HT1080 (cell line): ENCODE measurements around the gene SLC25A18. TPM values are rescaled to one million over a fixed set of nuclear protein-coding genes. Genes with fewer than 3 reads are reported as not detected.
"Not testable (repeated sequence)": the region's sequence is repeated elsewhere in the genome, so short reads cannot be mapped to it uniquely, and the experiment has no call there.

Experiments
- DNase-seq: peaks from one replicate; pipeline ENCODE4 v3.0.0-alpha.2; 2015; ENCODE audit warnings: low read depth
- total RNA-seq: library from RNA; depleted of rRNA; stranded (reverse); fragments of >200 nt; shearing (Covaris generic); gene quantifications from 2 replicates; pipeline ENCODE4 v1.2.3, GENCODE V29; 2014

SLC25A18 gene
- total RNA-seq, 1 experiment from 2014 or later: 0.16 TPM

GRCh38 chr22:17606496-17606895 lies 43.2 kb downstream of the SLC25A18 start:
- no peak for DNase-seq

DNA sequence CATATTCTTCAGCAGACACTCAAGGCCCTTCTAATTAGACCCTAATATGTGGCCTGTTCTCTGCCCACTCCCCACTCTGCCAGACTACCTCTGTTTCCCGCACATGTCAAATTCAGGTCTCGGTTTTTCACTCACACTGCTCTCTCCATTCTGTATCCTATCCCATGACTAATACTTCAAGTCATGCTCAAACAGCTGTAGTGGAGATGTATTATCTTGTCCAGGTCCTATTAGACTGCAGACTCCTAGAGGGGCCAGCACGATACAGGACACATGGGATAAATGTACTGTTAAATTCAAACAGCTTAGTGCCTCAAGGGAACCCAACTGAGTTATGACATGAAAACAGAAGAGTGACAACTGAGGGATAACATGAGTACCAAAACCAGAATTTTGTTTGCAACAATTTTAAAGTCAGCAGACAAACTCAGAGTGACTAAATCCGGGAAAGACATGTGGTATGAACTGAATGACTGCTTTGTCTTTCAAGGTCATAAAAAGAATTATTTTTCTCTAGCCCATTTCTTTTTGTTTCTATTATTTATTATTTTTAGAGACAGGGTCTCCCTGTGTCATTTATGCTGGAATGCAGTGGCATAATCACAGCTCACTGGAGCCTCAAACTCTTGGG lies 44.7 kb downstream of the SLC25A18 start:
- DNase-seq: no peak

GRCh38 chr22:17612057-17612456 lies 48.8 kb downstream of the SLC25A18 start:
- no peak for DNase-seq

DNA sequence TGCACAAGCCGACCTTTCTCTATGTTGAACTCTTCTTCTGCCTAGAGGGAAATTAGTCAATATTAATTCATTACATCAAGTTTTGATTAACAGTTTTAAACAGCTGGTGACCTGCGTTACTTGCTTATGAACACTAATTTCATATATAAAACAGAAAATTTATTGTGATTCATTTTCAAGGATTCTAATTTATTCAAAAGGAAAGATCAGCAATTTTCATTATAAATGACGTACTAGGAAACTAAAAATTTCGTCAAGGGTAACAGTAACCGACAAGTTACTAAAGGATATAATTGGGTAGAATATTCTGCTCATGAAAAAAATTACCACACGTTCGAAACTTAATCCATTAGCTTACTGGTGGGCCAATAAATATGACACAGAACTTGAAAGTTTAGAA lies 50.0 kb downstream of the SLC25A18 start:
- DNase-seq: no peak

- DNase-seq: no peak
Measured at GRCh38 chr22:17627961-17628405, 64.7 kb downstream of the SLC25A18 start.

DNA sequence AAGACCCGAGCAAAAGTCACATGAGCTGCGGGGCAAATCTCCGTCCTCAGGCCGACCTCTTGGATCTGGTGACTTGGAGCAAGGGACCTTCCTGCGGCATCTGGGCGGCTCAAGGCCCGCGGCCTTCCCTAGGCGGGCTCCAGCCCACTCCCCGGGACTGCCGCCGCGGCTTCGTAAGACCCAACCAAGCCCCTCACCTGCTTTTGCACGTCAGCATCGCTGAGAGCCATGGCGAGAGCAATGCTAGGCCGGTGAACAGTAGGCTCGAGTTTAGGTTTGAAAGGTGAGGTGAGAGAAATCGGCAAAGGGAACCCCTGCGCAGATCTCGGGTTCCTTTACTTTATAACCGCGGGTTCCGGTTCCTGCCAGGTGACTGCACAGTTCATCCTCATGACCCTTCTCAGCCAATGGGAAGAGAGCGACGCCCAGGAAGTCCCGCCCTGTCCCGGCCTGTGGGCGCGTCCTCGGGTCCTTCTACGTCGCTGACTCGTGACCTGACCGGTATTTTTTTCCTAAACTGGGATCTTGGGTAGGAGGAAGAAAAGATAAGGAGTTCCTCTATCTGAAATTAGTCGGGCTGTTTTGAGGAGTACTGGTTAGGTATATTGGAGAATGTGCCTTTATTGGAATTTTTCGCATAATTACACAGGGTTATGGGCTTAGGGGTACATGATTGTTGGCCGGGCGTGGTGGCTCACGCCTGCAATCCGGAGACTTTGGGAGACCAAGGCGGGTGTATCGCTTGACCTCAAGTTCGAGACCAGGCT lies 65.3 kb downstream of the SLC25A18 start, which contains the start of gene ATP6V1E1:
Gene ATP6V1E1, minus strand, starts transcription at position 344 of the 767 bp plus-strand sequence. Its CDS starts 114 bp downstream, at position 230.
- DNase-seq: peak; percentile 96

DNA sequence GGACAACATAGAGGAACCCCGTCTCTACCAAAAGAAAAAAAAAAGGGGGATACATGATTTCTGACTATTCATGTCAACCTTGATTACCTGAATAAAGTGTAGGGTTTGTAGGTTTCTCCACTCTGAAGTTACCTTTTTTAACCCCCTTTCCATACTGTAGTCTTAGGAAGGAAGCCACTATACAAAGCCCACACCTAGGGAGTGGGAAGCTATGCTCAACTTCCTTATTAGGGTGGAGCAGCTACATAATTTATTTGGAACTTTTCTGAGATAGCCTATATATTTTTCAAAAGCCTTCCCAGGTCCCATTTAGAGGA lies 65.8 kb downstream of the SLC25A18 start:
- no peak for DNase-seq

GRCh38 chr22:17629641-17630040 lies 66.3 kb downstream of the SLC25A18 start:
- DNase-seq: no peak

GRCh38 chr22:17631076-17631565 lies 67.8 kb downstream of the SLC25A18 start:
- no peak for DNase-seq

GRCh38 chr22:17633217-17633997 lies 70.1 kb downstream of the SLC25A18 start:
- DNase-seq: peak; percentile 77

GRCh38 chr22:17633998-17634323 lies 70.7 kb downstream of the SLC25A18 start:
- no peak for DNase-seq

- DNase-seq: no peak
Measured at GRCh38 chr22:17634696-17635095, 71.4 kb downstream of the SLC25A18 start.

- not testable (repeated sequence) for DNase-seq
Measured at GRCh38 chr22:17636850-17637249, 73.6 kb downstream of the SLC25A18 start.

DNA sequence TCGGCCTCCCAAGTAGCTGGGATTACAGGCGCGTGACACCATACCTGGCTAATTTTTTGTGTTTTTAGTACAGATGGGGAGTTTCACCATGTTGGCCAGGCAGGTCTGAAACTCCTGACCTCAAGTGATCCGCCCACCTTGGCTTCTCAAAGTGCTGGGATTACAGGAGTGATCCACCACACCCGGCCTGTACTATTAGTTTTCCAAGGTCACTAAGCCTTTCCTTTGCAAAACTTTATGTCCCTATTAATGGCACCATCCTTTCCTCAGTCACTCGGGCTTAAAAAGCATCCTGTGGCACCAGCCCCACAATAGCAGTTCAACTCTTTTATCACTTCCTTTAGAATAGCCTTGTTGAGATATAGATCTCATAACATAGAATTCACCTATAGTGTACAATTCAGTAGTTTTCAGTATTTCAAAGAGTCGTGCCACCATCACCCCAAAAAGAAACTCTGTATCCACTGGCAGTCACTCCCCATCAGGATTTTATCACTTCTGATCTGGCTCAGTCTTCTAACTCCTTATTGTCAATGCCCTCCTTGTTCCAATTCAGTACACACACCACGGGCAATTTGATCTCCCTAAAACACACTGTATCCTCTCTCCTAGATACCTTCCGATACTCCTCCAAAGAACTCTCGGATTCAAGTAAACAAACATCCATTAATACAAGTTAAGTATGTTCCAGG lies 74.3 kb downstream of the SLC25A18 start:
- no peak for DNase-seq

DNA sequence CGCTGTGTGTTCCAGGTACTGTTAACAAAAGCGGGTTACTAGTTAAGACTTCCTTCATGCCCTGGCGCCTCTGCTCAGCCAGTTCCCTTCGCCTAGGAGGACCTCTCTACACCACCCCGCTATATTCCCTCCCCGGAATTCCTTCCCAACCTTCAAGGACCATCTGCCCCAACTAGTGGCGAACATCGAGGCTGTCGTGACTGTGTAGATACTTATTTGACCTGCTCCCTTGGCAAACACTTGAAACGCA lies 74.8 kb downstream of the SLC25A18 start:
- no peak for DNase-seq

DNA sequence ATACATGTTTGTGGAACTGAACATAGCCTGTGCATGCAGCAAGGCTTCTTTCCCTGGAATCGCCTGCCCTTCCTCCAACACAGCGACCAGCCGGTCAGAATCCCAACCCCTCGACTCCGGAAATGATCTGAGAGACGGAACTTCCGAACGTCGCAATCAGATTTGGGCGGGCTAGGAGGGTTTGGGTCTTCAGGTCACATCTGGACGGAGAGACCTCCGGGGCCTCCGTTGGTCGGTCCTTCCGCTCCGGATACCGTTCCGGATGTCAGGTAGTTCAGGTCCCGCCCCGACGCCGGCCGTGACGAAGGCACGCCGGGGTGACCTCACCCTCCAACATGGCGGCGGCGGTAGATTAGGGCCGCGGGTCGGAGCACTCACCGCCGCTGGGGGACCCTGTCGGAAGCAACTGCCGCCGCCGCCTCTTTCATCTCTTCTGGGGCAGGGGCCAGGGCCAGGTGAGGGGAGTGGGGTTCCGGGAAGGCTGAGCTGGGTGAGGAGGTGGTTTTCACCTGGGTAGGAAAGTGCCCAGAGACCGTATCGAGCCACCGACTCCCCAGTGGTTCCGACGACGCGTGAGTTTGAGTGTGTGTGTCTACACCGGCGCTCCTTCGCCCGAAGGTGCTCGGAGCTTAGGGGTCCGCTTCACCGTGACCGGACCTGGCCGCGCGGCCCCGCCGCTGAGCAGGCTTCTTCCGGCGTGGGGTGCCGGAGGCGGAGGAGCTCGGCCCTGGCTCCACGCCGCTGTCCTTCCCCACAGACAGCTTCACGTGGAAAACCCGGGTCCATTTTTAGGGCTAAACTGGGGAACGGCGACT lies 75.3 kb downstream of the SLC25A18 start, which contains the start of gene BCL2L13:
Gene BCL2L13, plus strand, starts transcription at position 326 of the 815 bp plus-strand sequence. CDS start 16,955 bp downstream, outside the sequence.
- peak; percentile 94 for DNase-seq

DNA sequence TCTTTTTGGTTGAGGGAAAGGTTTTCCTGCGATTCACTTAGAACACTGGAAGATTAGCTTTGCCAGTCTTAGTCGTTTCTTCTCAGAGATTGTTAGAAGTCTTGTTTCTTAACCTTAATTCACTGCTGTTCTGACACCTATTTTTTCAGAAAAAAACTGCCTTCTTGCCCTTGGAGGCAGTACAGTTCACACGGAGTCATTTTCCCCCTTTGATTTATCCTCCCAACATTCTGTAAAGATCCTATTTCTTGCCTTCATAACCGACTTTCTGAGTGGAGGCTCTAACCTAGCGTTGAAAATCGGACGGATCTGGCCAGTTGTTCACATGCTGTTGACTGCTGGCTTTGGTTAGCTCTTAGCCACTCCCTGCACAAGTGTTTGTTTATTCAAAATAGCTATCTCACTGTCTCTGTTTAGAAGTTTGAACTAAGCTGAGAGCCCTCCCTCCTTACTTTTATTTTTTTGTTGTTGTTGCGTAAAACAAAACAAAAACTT lies 76.0 kb downstream of the SLC25A18 start:
- peak; percentile 20 for DNase-seq
